Measurements from ENCODE around the gene DHCR24.
"Not testable (repeated sequence)": the region's sequence is repeated elsewhere in the genome, so short reads cannot be mapped to it uniquely, and the experiment has no call there.

DHCR24 gene

DNA sequence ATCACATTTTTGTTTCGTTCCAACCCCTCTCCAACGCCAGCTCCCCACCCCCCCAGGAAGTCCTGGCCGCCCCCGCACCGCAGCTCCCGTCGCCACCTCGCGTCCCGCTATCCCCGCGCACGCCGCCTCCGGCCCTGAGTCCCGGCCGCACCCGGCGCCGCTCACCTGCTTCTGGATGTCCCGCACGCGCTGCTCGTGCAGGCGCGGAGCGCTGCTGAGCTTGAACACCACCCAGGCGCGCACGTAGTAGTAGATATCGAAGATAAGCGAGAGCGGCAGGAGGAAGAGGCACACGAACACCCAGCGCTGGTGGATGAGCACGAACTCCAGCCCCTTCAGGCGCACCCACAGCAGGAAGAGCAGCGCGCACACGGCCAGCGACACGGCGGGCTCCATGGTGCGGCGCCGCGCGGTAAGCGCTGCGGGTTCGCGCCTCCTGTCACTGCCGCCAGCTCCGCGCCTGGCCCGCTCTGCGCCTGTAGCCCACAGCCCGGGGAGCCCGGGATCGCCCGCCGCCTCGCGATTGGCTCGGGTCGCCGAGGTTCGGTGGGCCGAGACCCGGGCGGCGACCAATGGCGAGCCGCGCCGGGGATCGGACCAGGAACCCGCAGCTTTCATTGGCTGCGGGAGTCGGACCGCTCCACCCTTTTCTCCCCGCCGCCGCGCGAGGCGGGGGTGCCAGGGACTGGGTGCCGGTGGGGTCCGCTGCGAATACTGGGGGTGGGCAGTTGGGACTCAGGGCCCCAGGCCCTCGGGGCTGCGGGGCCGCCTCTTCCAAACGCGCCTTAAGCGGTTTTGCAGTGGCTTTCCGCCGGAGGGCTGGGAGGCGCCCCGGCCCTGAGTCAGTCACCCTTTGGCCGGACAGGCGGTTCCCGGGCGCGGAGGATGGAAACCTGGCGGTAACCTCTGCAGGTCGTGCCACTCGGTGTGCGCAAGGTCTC, at the start of gene DHCR24:
Gene DHCR24, minus strand, starts transcription at position 472 of the 941 bp plus-strand sequence. Its CDS starts 76 bp downstream, at position 396.
- DNase-seq, result peak; percentile 74 to 85

DNA sequence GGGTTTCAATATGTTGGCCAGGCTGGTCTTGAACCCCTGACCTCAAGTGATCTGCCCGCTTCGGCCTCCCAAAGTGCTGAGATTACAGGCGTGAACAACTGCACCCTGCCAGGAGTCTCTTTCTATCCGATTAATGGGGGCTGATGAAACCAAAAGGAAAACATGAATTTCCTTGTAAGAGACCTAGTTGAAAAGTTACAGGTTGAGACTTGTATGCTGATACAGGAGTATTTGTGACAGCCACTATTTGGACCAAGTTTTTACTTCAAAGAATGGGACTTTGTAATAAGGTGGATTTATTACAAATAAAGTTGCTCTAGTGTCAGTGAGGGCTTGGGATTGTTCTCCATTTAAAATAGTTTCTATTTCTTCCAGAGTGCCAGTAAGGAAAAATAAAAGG, 49.8 kb upstream of the DHCR24 start:
- DNase-seq, result no peak

DNA sequence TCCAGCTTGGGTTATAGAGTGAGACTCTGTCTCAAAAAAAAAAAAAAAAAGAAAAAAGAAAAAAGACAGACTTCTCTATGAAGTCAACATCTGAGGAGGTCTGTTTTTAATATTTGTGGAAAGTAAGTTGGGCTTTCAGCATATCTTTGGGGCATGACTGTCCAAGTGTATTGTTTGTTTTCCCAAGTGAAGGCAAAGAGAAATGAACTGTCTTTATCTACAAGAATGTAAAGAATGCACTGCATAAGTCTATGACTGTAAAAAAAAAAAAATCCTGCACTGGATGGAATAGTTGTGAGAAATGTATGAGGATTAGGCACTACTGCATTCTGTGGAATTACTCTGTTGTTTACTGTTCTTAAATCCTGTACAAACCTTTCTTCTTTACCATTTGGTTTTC, 47.9 kb upstream of the DHCR24 start:
- DNase-seq, result no peak

DNA sequence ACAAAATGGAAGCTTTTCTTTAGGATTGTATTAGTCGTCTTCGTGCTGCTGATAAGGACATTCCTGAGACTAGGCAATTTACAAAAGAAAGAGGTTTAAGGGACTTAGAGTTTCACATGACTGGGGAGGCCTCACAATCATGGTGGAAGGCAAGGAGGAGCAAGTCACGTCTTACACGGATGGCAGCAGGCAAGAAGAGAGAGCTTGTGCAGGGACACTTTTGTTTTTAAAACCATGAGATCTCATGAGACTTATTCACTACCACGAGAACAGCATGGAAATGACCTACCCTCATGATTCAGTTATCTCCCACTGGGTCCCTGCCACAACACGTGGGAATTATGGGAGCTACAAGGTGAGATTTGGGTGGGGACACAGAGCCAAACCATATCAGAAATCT, 47.1 kb upstream of the DHCR24 start:
- not testable (repeated sequence) for DNase-seq

DNA sequence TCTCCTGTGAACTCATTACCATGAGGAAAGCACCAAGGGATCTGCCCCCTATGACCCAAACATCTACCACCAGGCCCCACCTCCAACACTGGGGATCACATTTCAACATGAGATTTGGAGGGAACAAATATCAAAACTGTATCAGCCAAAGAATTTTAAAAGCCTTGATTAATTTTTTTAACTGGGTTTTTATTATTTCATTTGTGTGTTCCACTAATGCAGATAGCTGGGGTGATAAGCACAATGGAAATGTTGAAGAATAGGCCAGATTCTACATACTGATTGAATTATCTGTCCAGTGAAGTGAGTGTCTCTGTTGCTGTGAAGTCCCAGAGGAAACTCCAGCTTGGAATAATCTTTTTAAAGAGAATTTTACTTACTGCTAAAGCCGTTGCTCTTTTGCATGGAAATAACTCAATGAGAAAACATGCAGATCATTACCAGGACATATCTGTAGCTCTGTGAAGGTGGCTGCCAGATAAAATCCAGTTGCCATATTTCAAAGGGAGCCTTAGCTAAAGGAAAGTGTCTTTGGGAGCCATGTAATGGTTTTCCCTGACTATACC, 44.4 kb upstream of the DHCR24 start:
- no peak for DNase-seq

- DNase-seq, result no peak
Observed at GRCh38 chr1:54929700-54930099, 42.7 kb upstream of the DHCR24 start.

DNA sequence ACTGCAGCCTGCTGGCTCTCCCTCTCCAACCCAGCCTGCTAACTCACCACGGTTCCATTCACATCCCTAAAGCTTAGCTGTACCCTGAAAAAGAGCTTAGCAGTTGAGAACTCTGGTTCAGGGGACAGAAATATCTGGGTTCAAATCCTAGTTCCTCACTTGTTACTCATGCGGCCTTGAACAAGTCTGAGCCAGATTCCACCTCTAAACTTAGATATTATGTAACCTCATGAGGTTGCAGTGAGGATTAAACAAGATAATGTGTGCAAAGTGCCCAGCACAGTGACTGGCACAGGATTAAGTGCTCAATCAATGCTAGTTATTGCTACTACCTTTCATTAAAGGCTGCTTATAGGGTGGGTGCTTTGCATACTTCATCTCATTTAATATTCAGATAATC, 41.3 kb upstream of the DHCR24 start:
- no peak for DNase-seq

DNA sequence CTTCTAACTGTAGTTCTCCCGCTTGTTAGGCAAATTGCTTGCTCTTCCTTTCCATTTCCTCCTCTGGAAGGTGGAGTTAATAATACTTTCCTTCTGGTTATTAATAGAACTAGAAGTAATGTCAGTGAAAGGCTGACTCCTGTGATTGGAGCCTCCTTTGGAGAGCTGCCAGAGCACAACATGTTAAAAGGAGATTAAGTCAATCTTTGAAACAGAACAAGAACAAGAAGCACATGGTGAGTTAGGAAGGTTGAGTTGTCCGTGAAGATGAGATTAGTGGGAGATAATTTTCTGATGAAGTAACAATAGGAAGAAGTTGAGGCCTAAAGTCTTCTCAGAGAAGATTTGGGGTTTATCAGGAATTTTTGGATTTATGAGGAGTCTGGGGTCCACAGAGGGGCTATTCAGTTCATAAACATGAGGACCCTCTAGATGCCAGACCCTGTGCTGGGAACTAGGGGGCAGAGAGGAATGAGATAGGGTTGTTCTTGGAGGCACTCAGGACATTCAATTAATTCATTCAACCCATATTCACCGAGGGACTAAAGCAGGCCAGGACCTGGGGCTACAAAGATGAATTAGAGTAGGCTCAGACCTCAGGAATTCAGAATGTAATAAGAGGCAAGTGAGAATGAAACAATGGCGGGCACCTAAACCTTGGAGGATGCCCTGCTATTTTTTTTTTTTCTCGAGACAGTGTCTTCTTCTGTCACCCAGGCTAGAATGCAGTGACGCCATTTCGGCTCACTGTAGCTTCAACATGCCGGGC, 40.7 kb upstream of the DHCR24 start:
- DNase-seq, result no peak

- no peak for DNase-seq
Observed at GRCh38 chr1:54926970-54927369, 40.0 kb upstream of the DHCR24 start.

- no peak for DNase-seq
Observed at GRCh38 chr1:54922921-54923421, 36.0 kb upstream of the DHCR24 start.

GRCh38 chr1:54922040-54922761, 35.2 kb upstream of the DHCR24 start:
- DNase-seq, result no peak

GRCh38 chr1:54919367-54920359, 32.7 kb upstream of the DHCR24 start:
- no peak for DNase-seq

- DNase-seq, result not testable (repeated sequence)
Observed at GRCh38 chr1:54911076-54911475, 24.1 kb upstream of the DHCR24 start.

DNA sequence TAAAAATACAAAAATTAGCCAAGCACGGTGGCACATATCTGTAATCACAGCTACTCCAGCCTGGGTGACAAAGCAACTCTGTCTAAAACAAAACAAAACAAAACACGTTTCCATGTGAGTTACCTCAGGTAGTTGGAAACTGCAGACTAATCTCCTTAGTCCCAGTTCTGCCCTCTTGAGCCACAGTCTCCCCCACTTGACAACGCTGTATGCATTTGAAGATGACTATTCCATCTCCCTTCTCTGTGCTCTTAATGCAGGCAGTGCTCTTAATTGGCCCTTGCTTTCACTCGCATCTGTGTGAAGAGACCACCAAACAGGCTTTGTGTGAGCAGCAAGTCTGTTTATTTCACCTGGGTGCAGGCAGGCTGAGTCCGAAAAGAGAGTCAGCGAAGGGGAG, 19.6 kb upstream of the DHCR24 start:
- no peak for DNase-seq

GRCh38 chr1:54904476-54905048, 17.6 kb upstream of the DHCR24 start:
- no peak for DNase-seq

DNA sequence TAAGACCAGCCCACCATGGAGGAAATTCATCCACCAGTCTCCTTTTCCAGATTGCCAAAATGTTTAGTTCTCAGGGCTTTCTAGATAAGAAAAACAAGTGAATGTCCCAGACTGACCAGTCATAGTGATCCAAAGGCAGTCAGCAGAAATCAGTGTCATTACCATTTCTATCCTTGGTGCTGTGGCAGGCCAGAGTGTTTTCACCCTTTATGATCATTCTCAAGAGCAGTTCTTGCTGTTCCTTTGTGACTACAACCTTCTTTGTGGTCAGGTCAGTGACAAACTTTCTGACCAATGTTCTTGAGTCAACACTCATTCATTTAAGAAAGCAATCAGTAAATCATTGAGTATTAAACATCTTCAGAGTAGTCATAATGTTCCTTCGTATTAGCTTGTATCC, 7.3 kb upstream of the DHCR24 start:
- no peak for DNase-seq

GRCh38 chr1:54892586-54892985, 5.6 kb upstream of the DHCR24 start:
- DNase-seq, result no peak

GRCh38 chr1:54889132-54889725, 2.2 kb upstream of the DHCR24 start:
- no peak for DNase-seq

DNA sequence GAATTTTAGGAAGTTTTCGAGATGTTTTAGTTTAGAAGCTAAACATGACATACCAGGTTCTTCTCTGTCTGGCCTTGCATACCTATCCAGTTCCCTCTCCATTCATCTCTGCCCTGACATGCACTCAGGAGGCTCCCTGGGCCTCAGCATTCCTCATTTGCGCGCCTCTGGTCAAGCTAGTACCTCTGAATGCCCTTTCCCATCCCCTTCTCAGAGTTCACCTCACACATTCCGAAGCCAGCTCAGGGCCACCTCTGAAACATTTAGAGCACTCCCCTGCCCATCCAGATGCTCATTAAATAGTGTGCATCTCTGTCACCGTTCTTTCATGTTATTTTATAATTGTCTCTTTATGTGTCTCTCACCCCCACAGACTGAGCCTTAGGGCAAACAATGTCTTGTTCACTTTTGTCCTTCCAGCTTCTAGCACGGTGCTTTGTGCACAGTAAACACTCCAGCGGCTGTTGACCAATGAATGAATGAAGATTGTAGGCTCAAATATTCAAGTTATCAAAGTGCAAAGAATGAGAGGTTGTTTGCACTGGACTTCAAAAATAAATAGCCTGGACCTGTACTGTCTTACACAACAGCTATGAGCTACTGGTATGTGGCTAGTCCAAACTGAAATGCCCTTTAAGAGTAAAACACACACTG, 1.2 kb upstream of the DHCR24 start:
- no peak for DNase-seq

DNA sequence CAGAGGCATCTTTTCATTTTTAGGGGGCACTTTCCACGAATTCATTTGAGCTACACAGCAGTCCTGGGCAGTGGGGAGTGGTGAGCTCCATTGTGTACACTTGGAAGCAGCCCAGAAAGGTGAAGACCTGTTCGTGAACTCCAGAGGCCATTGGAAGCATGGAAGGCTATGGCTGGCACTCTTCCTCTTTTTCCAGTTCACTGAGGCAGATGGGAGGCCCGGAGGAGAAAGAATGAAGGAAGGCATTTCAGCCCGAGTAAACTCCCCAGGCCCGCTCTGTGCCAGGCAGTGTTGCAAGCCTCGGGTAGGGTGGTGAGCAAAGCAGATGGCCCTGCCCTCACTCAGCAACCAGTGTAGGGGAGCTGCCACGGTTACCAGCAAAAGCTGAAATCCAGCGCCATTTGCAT, 673 bp upstream of the DHCR24 start:
- DNase-seq, result no peak
